Stimulated activated CD4-positive, alpha-beta T cell treated with anti-CD3 and anti-CD28 coated beads, Interleukin-12 subunit alpha, Interleukin-12 subunit beta, amount 100 ng/mL, for 48 hours (primary cell): Measurements from ENCODE around the gene PTER.

ENCODE experiments used
- DNase-seq, 3 donors: peaks; one replicate each; pipeline ENCODE4 v3.0.0-alpha.2; 2020; ENCODE audit warnings: low read depth in 2 of 3, low spot score in 1 of 3

PTER gene

GRCh38 chr10:16466001-16466400 is 29.2 kb downstream of the PTER start:
- no peak for DNase-seq

GRCh38 chr10:16470747-16471146 is 33.9 kb downstream of the PTER start:
- peak; percentile 7 to 27 (median 18) for DNase-seq

GRCh38 chr10:16472828-16473227 is 36.0 kb downstream of the PTER start:
- DNase-seq = no peak

- no peak for DNase-seq
These were observed 40.9 kb downstream of the PTER start for GRCh38 chr10:16477757-16478156.

GRCh38 chr10:16478801-16479200 is 42.0 kb downstream of the PTER start:
- DNase-seq = no peak

GRCh38 chr10:16481052-16481728 is 44.4 kb downstream of the PTER start:
- DNase-seq = no peak

GRCh38 chr10:16483241-16483917 is 46.6 kb downstream of the PTER start:
- no peak for DNase-seq

GRCh38 chr10:16490511-16490910 is 53.7 kb downstream of the PTER start:
- DNase-seq = no peak

- DNase-seq = no peak
These were observed 55.1 kb downstream of the PTER start for GRCh38 chr10:16491933-16492332.

GRCh38 chr10:16493884-16494536 is 57.2 kb downstream of the PTER start:
- no peak for DNase-seq

GRCh38 chr10:16497911-16498310 is 61.1 kb downstream of the PTER start:
- no peak for DNase-seq

- no peak for DNase-seq
These were observed 68.4 kb downstream of the PTER start for GRCh38 chr10:16505161-16505560.

- DNase-seq = no peak
These were observed 73.2 kb downstream of the PTER start for GRCh38 chr10:16509996-16510395.

GRCh38 chr10:16510843-16511242 is 74.0 kb downstream of the PTER start:
- no peak for DNase-seq

GRCh38 chr10:16518822-16519221 is 82.0 kb downstream of the PTER start:
- no peak for DNase-seq

- DNase-seq = no peak
These were observed 82.6 kb downstream of the PTER start for GRCh38 chr10:16519250-16519907.

- no peak for DNase-seq
These were observed 83.4 kb downstream of the PTER start for GRCh38 chr10:16519908-16520861.

- peak in 2 of 3 donors; percentile 11 to 13 for DNase-seq
These were observed 84.1 kb downstream of the PTER start for GRCh38 chr10:16520900-16521299.

GRCh38 chr10:16521311-16522016 is 84.7 kb downstream of the PTER start, which contains the start of gene C1QL3:
C1QL3 (minus strand) TSS chr10:16521879; CDS start chr10:16521065, 814 bp downstream.
- DNase-seq = peak in 2 of 3 donors; percentile 3 to 12

- DNase-seq = no peak
These were observed 90.6 kb downstream of the PTER start for GRCh38 chr10:16527452-16527851.
